HG03520 (cell line): ENCODE measurements around the gene AAMP.

Experiments used
- ATAC-seq: cut with Tn5 transposase; IDR thresholded peaks from one replicate; pipeline ENCODE4 v1.9.1; 2021; ENCODE audit warnings: mild to moderate bottlenecking, moderate library complexity; ENCODE audit not compliant: unreplicated experiment

The AAMP gene

GRCh38 chr2:218224186-218224585 is 45.8 kb downstream of the AAMP start:
- ATAC-seq = no peak

GRCh38 chr2:218223046-218223445 is 46.9 kb downstream of the AAMP start:
- no peak for ATAC-seq

- ATAC-seq = no peak
Observed at GRCh38 chr2:218221000-218221399, 48.9 kb downstream of the AAMP start.

GRCh38 chr2:218219934-218220333 is 50.0 kb downstream of the AAMP start:
- no peak for ATAC-seq

- peak; percentile 34 for ATAC-seq
Observed at GRCh38 chr2:218218268-218219185, 51.4 kb downstream of the AAMP start.

- peak; percentile 39 for ATAC-seq
Observed at GRCh38 chr2:218217360-218218267, 52.3 kb downstream of the AAMP start.

- peak; percentile 59 for ATAC-seq
Observed at GRCh38 chr2:218216674-218217359, 53.1 kb downstream of the AAMP start, which contains the start of gene ARPC2. Gene ARPC2, plus strand, starts transcription at chr2:218217189. Its CDS starts 282 bp downstream, at chr2:218217471.

- ATAC-seq = no peak
Observed at GRCh38 chr2:218216336-218216673, 53.6 kb downstream of the AAMP start.
